ENCODE data around the gene DBN1.
"Not testable (repeated sequence)": the region's sequence is repeated elsewhere in the genome, so short reads cannot be mapped to it uniquely, and the experiment has no call there.

Gene DBN1

DNA sequence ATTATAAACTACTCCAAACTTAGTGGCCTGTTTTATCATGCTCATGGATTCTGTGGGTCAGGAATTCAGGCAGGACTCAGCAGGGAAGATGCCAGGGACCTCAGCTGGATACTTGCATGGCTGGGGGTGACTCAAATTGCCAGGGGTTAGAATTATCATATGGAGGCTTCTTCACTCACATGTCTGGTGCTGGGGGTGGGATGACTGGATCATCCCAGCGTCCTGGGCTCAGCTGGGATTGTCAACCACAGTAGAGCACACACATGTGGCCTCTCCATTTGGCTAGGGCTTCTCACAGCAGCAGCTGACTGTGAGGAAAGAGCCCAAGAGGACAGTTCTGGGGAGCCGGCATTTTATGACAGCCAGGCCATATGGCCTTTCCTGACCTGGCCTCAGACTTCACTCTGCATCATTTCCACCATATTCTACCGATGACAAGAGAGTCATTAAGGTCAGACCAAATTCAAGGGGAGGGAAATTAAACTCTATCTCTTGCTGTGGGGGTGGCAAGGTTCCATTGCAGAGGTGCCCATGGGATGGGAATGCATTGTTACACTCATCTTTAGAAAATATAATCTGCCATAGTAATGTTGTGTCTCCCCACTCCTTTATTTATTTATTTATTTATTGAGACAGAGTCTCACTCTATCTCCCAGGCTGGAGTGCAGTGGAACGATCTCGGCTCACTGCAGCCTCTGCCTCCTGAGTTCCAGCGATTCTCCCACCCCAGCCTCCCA, 52.2 kb downstream of the DBN1 start:
- no peak for TF ChIP-seq Cebpa-rat (IDR thresholded peaks at IDR 0.05)
- no peaks in the 10 kb centered on the region for H3K9me3 ChIP-seq (replicated peaks in 1 of 11)
- no peaks in the 10 kb centered on the region for H3K36me3 ChIP-seq
- H3K4me1 ChIP-seq: peaks cover 13 to 35% (median 23%) of the 10 kb centered on the region in 10 experiments
- H4K20me1 ChIP-seq: no peaks in the 10 kb centered on the region
- no peak overlapping the region for H3K9ac ChIP-seq
- no peak overlapping the region for H3K4me2 ChIP-seq
- no peaks in the 10 kb centered on the region for H3K27me3 ChIP-seq
- no peak overlapping the region for H3K4me3 ChIP-seq
- H3K27ac ChIP-seq: no peak overlapping the region

DNA sequence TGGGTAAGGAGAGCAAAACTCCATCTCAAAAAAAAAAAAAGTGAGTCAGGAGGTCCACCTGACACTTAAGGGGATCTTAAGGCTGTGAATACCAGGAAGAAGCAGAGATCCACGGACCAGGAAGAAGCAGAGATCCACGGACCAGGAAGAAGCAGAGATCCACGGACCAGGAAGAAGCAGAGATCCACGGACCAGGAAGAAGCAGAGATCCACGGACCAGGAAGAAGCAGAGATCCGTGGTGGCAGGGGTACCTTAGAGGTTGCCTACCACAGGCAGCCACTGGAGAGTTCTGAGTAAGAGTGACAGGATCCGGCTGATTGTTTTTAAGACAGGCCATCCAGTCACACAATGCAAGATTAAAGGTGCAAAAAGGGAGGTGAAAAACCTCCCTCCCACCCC, 53.0 kb downstream of the DBN1 start:
- not testable (repeated sequence) for H3K9ac ChIP-seq; H3K4me3 ChIP-seq; H3K9me3 ChIP-seq (replicated peaks in 1 of 11); H3K36me3 ChIP-seq; H4K20me1 ChIP-seq; H3K27me3 ChIP-seq
- Histone ChIP-seq H3K4me2 (peak overlapping the region in 1 of 11 experiments; percentile 29; a peak in 1 of 22 replicates), H3K27ac (0 out of 22 replicates have a peak overlapping the region, but pooled peaks of 1 of the 11 experiments have one; percentile 29), H3K4me1 (peaks cover 10 to 36% (median 22%) of the 10 kb centered on the region in 10 experiments)

DNA sequence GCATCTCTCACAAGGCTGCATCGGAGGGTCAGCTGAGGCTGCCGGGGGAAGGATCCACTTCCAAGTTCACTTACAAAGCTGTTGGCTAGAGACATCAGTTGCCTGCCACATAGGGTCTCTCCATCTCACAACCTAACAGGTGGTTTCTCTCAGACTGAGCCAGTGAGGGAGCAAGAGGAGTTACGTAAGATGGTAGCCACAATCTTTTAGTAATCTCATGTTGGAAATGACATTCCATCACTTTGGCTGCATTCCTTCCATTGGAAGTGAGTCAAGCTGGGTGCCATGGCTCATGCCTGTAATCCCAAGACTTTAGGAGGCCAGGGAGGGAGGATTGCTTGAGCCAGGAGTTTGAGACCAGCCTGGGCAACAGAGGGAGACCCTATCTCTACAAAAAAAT, 54.4 kb downstream of the DBN1 start:
- Histone ChIP-seq H3K4me3 (no peak overlapping the region), H3K9ac (no peak overlapping the region; a peak in 1 of 22 replicates), H3K36me3 (no peaks in the 10 kb centered on the region), H3K4me2 (peak overlapping the region in 7 of 11 experiments; percentile 5 to 58 (median 29); a peak in 11 of 22 replicates), H4K20me1 (no peaks in the 10 kb centered on the region), H3K9me3 (replicated peaks in 1 of 11) (no peaks in the 10 kb centered on the region), H3K4me1 (peaks cover 4 to 27% (median 15%) of the 10 kb centered on the region in 10 experiments; a peak in 16 of 20 replicates), H3K27ac (peak overlapping the region in 7 of 11 experiments; percentile 5 to 38 (median 26); a peak in 7 of 22 replicates), H3K27me3 (no peaks in the 10 kb centered on the region)
- TF ChIP-seq Cebpa-rat (IDR thresholded peaks at IDR 0.05): no peak

DNA sequence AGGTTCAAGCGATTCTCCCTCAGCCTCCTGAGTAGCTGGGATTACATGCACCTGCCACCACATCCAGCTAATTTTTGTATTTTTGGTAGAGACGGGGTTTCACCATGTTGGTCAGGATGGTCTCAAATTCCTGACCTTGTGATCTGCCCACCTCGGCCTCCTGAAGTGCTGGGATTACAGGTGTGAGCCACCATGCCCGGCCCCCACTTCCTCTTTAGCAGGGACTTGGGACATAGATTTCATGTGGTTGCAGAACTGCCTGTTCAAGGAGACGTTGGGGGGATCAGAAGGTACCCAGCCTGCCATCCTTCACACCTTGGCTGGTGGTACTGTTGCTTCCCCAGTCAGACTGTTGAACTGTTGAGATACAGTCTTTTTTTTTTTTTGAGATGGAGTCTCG, 56.4 kb downstream of the DBN1 start:
- Histone ChIP-seq H3K4me2 (peak overlapping the region in 1 of 11 experiments; percentile 75; a peak in 2 of 22 replicates), H3K4me1 (peaks cover 7 to 36% (median 21%) of the 10 kb centered on the region in 10 experiments; a peak in 18 of 20 replicates), H3K27ac (peak overlapping the region in 2 of 11 experiments; percentile 5 to 43; a peak in 3 of 22 replicates)
- H3K9me3 ChIP-seq (replicated peaks in 1 of 11); H3K36me3 ChIP-seq; H3K9ac ChIP-seq; H3K4me3 ChIP-seq; H4K20me1 ChIP-seq; H3K27me3 ChIP-seq: not testable (repeated sequence)

DNA sequence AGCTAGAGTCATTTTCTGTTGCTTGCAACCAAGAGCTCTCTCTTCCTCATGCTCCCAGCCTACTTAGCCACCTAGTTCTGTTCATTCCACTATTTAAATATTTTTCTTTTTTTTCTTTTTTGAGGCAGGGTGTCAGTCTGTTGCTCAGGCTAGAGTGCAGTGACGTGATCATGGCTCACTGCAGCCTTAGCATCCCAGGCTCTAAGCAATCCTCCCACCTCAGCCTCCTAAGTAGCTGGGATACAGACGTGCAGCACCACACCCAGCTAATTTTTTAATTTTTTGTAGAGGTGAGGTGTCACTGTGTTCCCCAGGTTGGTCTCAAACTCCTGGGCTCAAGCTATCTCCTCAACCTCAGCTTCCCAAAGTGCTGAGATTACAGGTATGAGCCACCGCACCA, 59.0 kb downstream of the DBN1 start:
- H3K4me1 ChIP-seq: peaks cover 7 to 27% (median 18%) of the 10 kb centered on the region in 10 experiments; a peak in 17 of 20 replicates
- no peaks in the 10 kb centered on the region for H3K27me3 ChIP-seq
- H3K4me3 ChIP-seq: no peak overlapping the region
- no peak overlapping the region for H3K4me2 ChIP-seq
- H3K9ac ChIP-seq: no peak overlapping the region
- no peaks in the 10 kb centered on the region for H4K20me1 ChIP-seq
- H3K36me3 ChIP-seq: no peaks in the 10 kb centered on the region
- no peaks in the 10 kb centered on the region for H3K9me3 ChIP-seq (replicated peaks in 1 of 11)
- no peak overlapping the region for H3K27ac ChIP-seq
- TF ChIP-seq Cebpa-rat (IDR thresholded peaks at IDR 0.05): no peak

DNA sequence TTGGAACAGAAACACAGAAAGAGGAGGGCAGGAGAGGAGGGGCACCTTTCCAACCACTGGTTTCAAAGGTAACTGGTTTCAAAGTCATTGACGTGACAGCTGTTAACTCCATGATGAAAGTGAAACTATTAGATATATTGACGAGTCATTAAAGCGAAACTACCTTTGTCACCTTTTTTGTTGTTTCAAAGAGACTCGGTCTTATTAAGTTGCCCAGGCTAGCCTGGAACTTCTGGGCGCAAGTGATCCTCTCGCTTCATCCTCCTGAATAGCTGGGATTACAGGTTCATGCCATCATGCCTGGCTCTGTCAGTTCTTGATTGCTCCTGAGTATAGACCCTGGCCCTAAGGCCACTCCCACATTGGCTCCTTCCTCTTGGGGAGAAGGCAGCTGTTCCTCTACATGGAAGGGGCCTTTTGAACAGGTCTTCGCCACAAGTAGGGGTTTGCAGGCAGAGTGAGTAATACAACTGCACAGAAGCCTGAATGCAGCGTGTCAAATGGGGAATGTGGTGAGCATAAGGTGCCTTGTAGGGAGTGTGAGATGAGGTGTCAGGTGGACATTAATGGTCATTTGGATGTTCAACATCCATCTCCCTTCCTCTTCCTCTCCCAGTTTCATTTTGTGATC, 60.7 kb downstream of the DBN1 start:
- no peak overlapping the region for H3K4me3 ChIP-seq
- no peak overlapping the region for H3K9ac ChIP-seq
- TF ChIP-seq Cebpa-rat (IDR thresholded peaks at IDR 0.05): no peak
- H3K36me3 ChIP-seq: no peaks in the 10 kb centered on the region
- H3K27me3 ChIP-seq: no peaks in the 10 kb centered on the region
- no peak overlapping the region for H3K27ac ChIP-seq
- H3K4me2 ChIP-seq: peak overlapping the region; percentile 6 to 53 (median 25); a peak in 16 of 22 replicates
- no peaks in the 10 kb centered on the region for H4K20me1 ChIP-seq
- H3K9me3 ChIP-seq (replicated peaks in 1 of 11): no peaks in the 10 kb centered on the region
- H3K4me1 ChIP-seq: peaks cover 7 to 20% (median 11%) of the 10 kb centered on the region in 10 experiments; a peak in 15 of 20 replicates

DNA sequence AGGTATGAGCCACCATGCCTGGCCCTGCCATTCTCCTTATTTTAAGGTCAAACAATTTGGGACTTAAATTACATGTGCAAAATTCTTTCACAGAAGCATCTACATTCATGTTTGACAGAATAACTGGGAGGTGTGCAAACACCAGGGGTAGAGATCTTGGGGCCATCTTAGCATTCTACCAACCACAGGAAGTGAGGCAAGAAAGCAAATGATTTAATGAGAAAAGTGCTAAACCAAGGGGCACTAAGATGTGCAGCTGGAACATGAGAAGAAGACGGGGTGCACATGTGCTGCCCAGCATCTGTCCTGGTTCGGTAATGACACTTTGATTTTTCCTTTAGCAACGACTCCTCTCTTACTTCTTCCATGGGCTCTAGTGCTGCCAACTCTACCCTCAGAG, 62.9 kb downstream of the DBN1 start:
- no peaks in the 10 kb centered on the region for H3K9me3 ChIP-seq (replicated peaks in 1 of 11)
- no peak overlapping the region; a peak in 2 of 22 replicates for H3K4me2 ChIP-seq
- H4K20me1 ChIP-seq: no peaks in the 10 kb centered on the region
- no peaks in the 10 kb centered on the region for H3K36me3 ChIP-seq
- H3K9ac ChIP-seq: no peak overlapping the region
- no peak overlapping the region for H3K4me3 ChIP-seq
- no peak overlapping the region for H3K27ac ChIP-seq
- no peaks in the 10 kb centered on the region for H3K27me3 ChIP-seq
- TF ChIP-seq Cebpa-rat (IDR thresholded peaks at IDR 0.05): no peak
- H3K4me1 ChIP-seq: peaks cover 10 to 23% (median 19%) of the 10 kb centered on the region in 10 experiments

DNA sequence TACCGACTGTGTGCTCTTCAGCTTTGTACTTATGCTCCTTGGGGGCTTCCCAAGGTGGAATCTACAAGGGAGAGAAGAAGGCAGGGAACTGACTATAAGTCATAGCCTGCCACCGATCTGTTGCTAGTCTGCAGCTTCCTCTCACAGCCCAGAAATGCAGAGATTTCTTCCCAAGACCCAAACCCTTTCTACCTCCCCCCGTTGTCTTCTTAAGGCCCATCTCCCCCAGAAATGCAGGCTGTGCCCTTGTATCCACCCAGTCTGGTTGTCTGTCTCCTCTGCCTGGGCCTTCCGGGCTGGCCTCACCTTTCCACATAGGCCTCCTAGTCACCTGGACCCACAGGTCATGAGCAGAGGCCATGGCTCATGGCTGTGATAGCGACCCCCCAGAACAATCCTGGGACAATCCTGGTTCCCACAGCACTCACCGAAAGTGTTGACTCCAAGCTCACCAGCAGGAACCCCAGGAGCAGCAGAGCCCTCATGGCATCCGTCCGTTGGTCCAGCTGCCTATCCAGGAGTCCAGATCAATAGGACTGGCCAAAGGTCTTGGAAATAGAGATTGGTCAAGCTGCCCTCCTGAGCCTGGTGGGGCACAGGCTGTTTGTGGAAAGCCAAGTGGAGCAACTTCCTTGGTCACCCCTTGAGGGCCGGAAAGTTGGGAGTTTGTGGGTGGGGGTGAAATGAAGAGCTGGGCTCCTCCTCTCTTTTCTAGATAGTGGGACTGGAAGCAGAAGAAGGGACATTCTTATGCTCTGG, 64.2 kb downstream of the DBN1 start, which contains the start of gene F12:
Gene F12 (minus strand): TSS at position 522 of the 759 bp plus-strand sequence. CDS start 37 bp downstream, at position 485.
- H3K9ac ChIP-seq: no peak within 1 kb of the TSS
- no peaks in the 10 kb centered on the region for H4K20me1 ChIP-seq
- TF ChIP-seq Cebpa-rat (IDR thresholded peaks at IDR 0.05): no peak
- no peak within 1 kb of the TSS for H3K4me2 ChIP-seq
- no peaks in the 10 kb centered on the region for H3K9me3 ChIP-seq (replicated peaks in 1 of 11)
- H3K4me1 ChIP-seq: peaks cover 22 to 37% (median 32%) of the 10 kb centered on the region in 10 experiments
- H3K27me3 ChIP-seq: no peaks in the 10 kb centered on the region
- no peak within 1 kb of the TSS for H3K4me3 ChIP-seq
- H3K36me3 ChIP-seq: no peaks in the 10 kb centered on the region
- no peak within 1 kb of the TSS for H3K27ac ChIP-seq
